GM21381 (cell line): ENCODE data around the gene LRCH1.
A peak's percentile ranks its signal among the peaks of the same experiment; 100 is the strongest.
"Not testable (repeated sequence)": the region's sequence is repeated elsewhere in the genome, so short reads cannot be mapped to it uniquely, and the experiment has no call there.

Experiments
- ATAC-seq: cut with Tn5 transposase; IDR thresholded peaks from one replicate; pipeline ENCODE4 v1.9.1; 2021; ENCODE audit warnings: mild to moderate bottlenecking, moderate library complexity; ENCODE audit not compliant: unreplicated experiment

The LRCH1 gene, protein sequence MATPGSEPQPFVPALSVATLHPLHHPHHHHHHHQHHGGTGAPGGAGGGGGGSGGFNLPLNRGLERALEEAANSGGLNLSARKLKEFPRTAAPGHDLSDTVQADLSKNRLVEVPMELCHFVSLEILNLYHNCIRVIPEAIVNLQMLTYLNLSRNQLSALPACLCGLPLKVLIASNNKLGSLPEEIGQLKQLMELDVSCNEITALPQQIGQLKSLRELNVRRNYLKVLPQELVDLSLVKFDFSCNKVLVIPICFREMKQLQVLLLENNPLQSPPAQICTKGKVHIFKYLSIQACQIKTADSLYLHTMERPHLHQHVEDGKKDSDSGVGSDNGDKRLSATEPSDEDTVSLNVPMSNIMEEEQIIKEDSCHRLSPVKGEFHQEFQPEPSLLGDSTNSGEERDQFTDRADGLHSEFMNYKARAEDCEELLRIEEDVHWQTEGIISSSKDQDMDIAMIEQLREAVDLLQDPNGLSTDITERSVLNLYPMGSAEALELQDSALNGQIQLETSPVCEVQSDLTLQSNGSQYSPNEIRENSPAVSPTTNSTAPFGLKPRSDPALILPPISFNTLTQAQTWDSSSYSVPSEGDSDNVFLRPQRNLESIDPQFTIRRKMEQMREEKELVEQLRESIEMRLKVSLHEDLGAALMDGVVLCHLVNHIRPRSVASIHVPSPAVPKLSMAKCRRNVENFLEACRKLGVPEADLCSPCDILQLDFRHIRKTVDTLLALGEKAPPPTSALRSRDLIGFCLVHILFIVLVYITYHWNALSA

GRCh38 chr13:46552889-46553520, at the start of gene LRCH1:
TSS of gene LRCH1 (plus strand) at chr13:46553170. CDS start at chr13:46553397, 227 bp downstream.
- ATAC-seq = peak; percentile 65

- ATAC-seq = no peak
Observed at GRCh38 chr13:46504036-46504435, 48.9 kb upstream of the LRCH1 start.

DNA sequence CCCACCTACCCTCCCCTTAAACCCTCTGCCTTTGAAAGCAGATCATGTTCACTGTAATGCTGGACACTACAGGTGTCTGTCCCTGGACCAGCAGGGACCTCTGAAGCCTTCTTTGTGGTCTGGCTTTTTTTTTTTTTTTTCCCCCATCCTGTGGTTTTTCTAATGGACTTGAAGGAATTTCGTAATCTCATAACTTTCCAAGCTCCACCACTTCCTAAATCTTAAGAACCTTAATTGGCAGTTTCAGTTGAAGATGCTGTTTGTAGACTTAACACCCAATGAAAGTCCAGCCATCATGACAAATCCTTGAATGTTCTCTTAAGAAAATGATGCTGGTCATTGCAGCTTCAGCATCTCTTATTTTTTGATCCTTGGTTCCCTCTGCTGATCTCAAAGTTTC, 45.0 kb upstream of the LRCH1 start:
- no peak for ATAC-seq

- no peak for ATAC-seq
Observed at GRCh38 chr13:46509981-46510380, 43.0 kb upstream of the LRCH1 start.

DNA sequence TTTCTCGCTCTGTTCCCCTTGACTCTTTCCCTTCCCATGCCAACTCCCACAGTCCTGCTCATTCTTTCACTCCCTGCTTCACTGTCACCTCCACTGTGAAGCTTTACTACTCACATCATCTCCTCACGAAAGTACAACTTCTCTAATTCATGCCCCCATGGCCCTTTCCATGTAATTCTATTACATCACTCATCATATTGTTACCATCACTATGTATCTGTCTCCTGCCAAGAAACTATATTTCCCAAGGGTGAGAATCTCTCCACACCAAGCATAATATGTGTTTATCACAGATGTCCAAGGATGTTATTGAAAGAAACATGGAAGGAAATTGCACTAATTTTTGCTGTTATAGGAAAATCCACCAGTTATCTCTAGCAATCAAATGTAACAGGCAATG, 37.2 kb upstream of the LRCH1 start:
- ATAC-seq = no peak

DNA sequence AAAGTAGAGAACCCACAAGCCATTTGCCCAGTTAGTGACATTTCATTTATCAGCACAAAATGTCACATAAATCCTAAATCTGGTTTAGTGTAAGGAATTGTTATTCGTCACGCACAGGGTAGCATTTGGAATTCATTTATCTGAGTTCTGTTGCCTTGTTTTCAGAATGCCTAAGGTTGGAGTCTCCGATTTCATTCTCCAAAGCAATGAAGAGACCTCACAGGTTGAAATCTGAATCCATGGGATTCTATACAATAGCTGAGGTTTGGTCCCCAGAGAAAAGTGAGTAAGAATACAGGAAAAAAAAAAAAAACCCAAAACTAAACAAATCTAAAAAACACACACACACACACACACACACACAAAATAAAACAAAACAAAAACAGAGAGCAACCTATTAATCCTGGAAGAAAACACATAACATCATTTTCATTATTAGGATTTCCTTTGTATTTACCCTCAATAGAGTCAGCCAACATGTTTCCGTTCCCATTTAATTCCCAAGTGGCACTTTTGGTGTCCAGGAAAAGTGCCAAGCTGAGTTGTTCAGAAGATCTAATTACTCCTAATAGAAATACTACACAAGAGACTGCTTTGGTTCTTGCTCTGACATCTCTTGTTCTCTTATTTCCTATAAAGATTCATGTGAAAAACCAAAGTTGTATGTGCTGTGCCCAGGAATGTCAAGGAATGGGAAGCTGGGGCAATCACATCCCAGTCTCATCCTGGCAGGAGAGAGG, 36.2 kb upstream of the LRCH1 start:
- ATAC-seq = no peak

- not testable (repeated sequence) for ATAC-seq
Observed at GRCh38 chr13:46517748-46518147, 35.2 kb upstream of the LRCH1 start.

DNA sequence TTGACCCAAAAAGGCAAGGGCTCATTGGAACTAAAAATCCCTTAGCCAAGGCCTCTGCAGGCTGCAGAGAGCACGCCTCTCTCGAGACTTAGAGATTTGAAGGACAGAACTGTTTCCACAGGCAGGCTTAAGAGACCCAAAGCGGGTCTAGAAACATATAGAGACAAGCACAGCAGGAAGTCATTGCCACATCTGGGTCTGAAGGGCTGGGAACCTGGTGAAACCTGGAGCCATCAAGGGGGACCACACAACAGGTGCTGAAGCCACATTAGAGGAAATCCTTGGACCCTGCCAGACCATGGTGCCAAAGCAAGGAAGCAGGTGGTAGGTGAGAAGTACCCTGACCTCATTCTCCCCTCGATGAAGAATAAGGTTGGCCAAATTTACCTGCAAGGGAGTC, 33.8 kb upstream of the LRCH1 start:
- ATAC-seq = no peak

DNA sequence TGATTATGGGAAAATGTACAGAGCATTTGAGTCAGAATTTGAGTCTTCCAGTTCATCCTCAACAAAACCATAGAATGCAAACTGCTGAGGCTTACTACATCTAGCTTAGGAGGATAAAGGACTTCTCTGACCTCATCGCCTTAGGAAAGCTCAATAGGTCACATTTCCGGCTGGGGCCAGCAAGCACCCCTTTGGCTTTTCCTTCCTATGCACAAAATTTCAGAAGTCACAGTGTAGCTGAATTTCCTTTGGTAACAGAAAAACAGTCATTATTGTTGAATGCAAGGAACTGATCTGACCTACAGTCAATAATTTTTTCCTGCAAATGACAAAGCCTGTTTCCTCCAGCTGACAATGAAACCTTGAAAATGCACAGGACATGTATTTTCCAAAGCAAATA, 32.8 kb upstream of the LRCH1 start:
- ATAC-seq = no peak

- no peak for ATAC-seq
Observed at GRCh38 chr13:46521486-46521885, 31.5 kb upstream of the LRCH1 start.

DNA sequence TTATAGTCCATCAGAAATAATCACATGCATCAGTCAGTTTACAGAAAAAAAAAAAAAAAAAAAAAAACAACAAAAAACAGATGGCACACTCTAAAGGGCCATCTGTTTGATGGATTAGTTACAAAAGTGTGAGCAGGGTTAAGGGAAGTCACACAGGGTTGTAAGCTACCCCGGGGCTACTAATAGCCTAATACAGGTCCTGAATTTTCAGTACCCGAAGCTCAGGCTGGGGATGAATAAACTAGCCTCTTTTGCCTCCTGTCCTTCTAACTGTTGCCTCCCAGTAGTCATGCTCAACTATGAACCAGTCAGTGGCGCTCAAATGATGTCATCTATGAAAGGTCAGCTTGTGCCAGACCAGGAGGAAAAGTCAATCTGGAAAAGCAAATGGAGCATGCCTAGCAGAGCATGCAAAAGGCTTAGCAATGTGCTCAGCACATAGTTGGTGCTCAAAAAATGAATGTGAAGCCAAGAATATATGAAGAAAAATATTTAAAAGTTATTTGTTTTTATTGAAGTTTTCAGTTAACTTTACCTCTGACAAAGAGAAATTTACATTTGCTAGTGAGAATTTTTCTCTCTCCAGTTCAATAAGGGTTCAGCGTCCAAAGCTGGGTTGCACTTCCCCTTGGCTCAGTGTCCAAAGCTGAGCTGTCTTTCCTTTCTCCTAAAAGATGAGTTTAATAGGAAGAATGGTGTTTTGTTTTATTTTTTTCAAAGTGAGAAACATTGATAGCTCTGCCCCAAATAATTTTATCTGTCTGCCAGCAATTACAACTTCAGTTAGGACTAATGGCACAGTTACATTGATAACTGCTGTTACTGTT, 30.8 kb upstream of the LRCH1 start:
- no peak for ATAC-seq

GRCh38 chr13:46522748-46523030, 30.3 kb upstream of the LRCH1 start:
- ATAC-seq = no peak

DNA sequence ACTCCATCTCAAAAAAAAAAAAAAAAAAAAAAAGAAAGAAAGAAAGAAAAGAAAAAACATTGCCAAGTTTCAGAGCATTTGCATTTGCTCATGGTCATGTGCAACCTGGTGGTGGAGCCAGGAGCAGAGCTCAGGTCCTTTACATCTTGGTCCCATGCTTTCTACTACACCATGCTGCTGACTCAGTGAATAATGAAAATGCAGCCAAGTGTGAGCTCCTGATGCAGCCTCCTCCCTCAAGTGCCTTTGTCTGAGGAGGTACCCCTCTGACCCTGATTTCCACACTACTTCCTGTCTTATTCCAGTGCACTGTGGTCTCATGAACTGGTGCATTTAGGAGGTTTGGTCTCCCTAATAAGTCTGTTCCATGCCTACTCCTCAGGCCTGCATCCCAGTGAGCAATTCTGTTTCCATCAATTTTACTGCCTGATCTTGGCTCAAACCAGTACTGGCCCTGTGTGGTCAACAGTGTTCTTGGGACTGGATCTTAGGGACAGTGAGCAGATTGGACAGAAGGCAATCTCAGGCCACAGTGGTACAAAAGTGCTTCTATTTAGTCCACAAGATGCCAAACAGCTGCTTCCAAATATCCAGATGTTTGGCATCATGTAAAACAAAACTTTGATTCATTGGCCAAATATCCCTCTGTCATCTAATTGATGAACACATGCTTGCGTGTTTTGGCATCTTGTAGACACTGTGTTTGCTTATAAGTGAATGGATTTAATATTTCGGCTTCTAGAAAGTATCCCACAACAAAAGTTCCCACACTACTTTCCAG, 28.8 kb upstream of the LRCH1 start:
- no peak for ATAC-seq

GRCh38 chr13:46526100-46526735, 26.8 kb upstream of the LRCH1 start:
- no peak for ATAC-seq

GRCh38 chr13:46526740-46527139, 26.2 kb upstream of the LRCH1 start:
- no peak for ATAC-seq

- no peak for ATAC-seq
Observed at GRCh38 chr13:46527237-46527636, 25.7 kb upstream of the LRCH1 start.

DNA sequence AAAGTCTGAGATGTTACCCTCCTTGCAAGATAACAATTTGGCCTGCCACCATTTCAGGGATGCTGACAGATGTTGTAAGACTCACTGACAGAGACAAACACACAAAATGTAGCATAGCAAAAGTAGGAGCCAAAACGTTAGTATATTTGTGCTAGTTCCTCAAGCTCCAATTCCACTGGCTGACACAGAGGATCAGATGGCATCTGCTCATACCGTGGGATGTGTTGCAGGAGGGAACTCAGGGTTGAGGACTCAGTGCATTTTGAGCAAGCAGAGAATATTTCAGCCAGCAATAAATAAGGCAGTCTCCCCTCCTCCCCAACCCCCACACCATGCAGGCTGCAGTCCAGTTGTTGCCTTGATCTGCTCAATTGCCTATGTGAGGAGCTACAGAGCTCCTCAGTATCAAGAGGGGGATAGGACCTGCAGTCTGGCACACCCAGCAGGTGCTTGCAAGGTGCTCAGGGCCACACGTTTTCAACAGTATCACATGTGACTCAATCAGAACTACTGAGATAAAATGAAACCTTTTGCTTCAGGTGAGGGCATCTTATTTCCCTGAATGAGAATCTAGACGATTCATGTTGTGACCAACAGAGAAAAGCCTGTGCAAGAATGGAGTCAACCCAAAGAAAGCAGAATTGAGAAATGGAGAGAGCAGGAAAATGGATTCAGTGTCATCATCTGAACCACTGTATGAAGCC, 23.6 kb upstream of the LRCH1 start:
- ATAC-seq = peak; percentile 57

GRCh38 chr13:46530084-46530935, 22.7 kb upstream of the LRCH1 start:
- ATAC-seq = no peak
